IMR-90 (cell line): ENCODE results near the gene RAB1B. TPM values are rescaled to one million over a fixed set of nuclear protein-coding genes. Genes with fewer than 3 reads are reported as not detected.
A peak's percentile ranks its signal among the peaks of the same experiment; 100 is the strongest.

Source experiments
- ATAC-seq: fragments of 200-7000 bp; cut with Tn5 transposase; 2 replicates; pipeline ENCODE4 v1.9.1; 2020; ENCODE audit warnings: low read depth, mild to moderate bottlenecking, moderate library complexity
- Bru-seq: library from RNA; stranded (reverse); fragments of 400-500 nt; gene quantifications from one replicate; lab custom pipeline; 2021; lab: Mats Ljungman, UMichigan
- BruChase-seq, 2 experiments: library from RNA; stranded (reverse); fragments of 400-500 nt; gene quantifications; one replicate each; lab custom pipeline; 2021; lab: Mats Ljungman, UMichigan
- BruUV-seq: library from RNA; stranded (reverse); fragments of 400-500 nt; replicated peaks from 2 replicates; lab custom pipeline; 2021; lab: Mats Ljungman, UMichigan
- CTCF ChIA-PET: fragments of 300-600 bp; formaldehyde crosslinking; extraction: SDS; loops from one replicate; lab custom pipeline; 2021; ENCODE audit warnings: antibody characterized with exemption; lab: Yijun Ruan, JAX
- POLR2A ChIA-PET: fragments of 300-600 bp; sonication (Branson Sonifier 250); formaldehyde crosslinking; loops from one replicate; lab custom pipeline; 2022; ENCODE audit warnings: antibody characterized with exemption; ENCODE audit not compliant: unreplicated experiment; lab: Charles Lee
- DNase-seq: peaks from one replicate; pipeline ENCODE4 v3.0.0; 2013
- H2AFZ ChIP-seq: replicated peaks from 2 replicates; pipeline ENCODE3; 2013; ENCODE audit warnings: low read length, mild to moderate bottlenecking; ENCODE audit not compliant: poor library complexity
- H2AK5ac ChIP-seq: 2 replicates; pipeline ENCODE4 v1.6.1; 2013; ENCODE audit warnings: low read depth, low read length, inconsistent platforms
- H2AK9ac ChIP-seq: replicated peaks from 2 replicates; pipeline ENCODE3; 2013; ENCODE audit warnings: mild to moderate bottlenecking, low read depth, low read length, moderate library complexity; ENCODE audit not compliant: poor library complexity
- H2BK120ac ChIP-seq: 2 replicates; pipeline ENCODE4 v1.6.1; 2013; ENCODE audit warnings: low read depth, low read length, inconsistent platforms
- H2BK15ac ChIP-seq: 3 replicates; pipeline ENCODE4 v1.6.1; 2013; ENCODE audit warnings: low read depth, low read length, inconsistent platforms
- H2BK20ac ChIP-seq: 2 replicates; pipeline ENCODE4 v1.6.1; 2013; ENCODE audit warnings: low read depth, mild to moderate bottlenecking, inconsistent platforms, low read length, moderate library complexity
- H2BK5ac ChIP-seq: 2 replicates; pipeline ENCODE4 v1.6.1; 2013; ENCODE audit warnings: mild to moderate bottlenecking, low read depth, low read length, inconsistent platforms; ENCODE audit not compliant: poor library complexity, severe bottlenecking
- H3K14ac ChIP-seq: replicated peaks from 2 replicates; pipeline ENCODE4 v1.6.1; 2013; ENCODE audit warnings: low read depth, low read length, inconsistent platforms
- H3K18ac ChIP-seq: 2 replicates; pipeline ENCODE4 v1.6.1; 2013; ENCODE audit warnings: low read depth, low read length, control low read depth
- H3K23ac ChIP-seq: 2 replicates; pipeline ENCODE4 v1.6.1; 2013; ENCODE audit warnings: low read depth, low read length, inconsistent platforms
- H3K27ac ChIP-seq: 2 replicates; pipeline ENCODE4 v1.5.1; 2013; ENCODE audit warnings: mild to moderate bottlenecking, control low read depth, low read length; ENCODE audit not compliant: insufficient read depth
- H3K27me3 ChIP-seq: 2 replicates; pipeline ENCODE4 v1.6.1; 2013; ENCODE audit warnings: low read length; ENCODE audit not compliant: control insufficient read depth, insufficient read depth
- H3K36me3 ChIP-seq: 2 replicates; pipeline ENCODE4 v1.6.1; 2013; ENCODE audit warnings: low read length, mixed read lengths; ENCODE audit not compliant: control insufficient read depth, insufficient read depth
- H3K4ac ChIP-seq: 2 replicates; pipeline ENCODE4 v1.6.1; 2013; ENCODE audit warnings: low read depth, low read length, inconsistent platforms
- H3K4me1 ChIP-seq: 2 replicates; pipeline ENCODE4 v1.6.1; 2013; ENCODE audit warnings: low read length, mixed read lengths; ENCODE audit not compliant: control insufficient read depth, insufficient read depth
- H3K4me2 ChIP-seq: 2 replicates; pipeline ENCODE4 v1.6.1; 2013; ENCODE audit warnings: low read depth, mild to moderate bottlenecking, control low read depth, low read length, moderate library complexity
- H3K4me3 ChIP-seq: 2 replicates; pipeline ENCODE4 v1.5.1; 2013; ENCODE audit warnings: low read depth, mild to moderate bottlenecking, control low read depth, low read length, moderate library complexity; ENCODE audit not compliant: insufficient read depth
- H3K56ac ChIP-seq: 2 replicates; pipeline ENCODE4 v1.6.1; 2013; ENCODE audit warnings: low read length, inconsistent platforms; ENCODE audit not compliant: insufficient read depth; ENCODE audit errors: extremely low read depth
- H3K79me1 ChIP-seq, 2 experiments: 2 replicates each; pipeline ENCODE4 v1.6.1; 2013; ENCODE audit warnings: low read length in 2 of 2, inconsistent platforms in 1 of 2, low read depth in 1 of 2
- H3K9ac ChIP-seq: 2 replicates; pipeline ENCODE4 v1.6.1; 2013; ENCODE audit warnings: low read depth, low read length, control low read depth
- H3K9me1 ChIP-seq: 2 replicates; pipeline ENCODE4 v1.6.1; 2013; ENCODE audit warnings: low read length, inconsistent platforms; ENCODE audit not compliant: insufficient read depth
- H3K9me3 ChIP-seq: 2 replicates; pipeline ENCODE4 v1.6.1; 2013; ENCODE audit warnings: low read length; ENCODE audit not compliant: control insufficient read depth, insufficient read depth
- H4K20me1 ChIP-seq: 2 replicates; pipeline ENCODE4 v1.6.1; 2013; ENCODE audit warnings: low read length, inconsistent platforms; ENCODE audit not compliant: insufficient read depth
- H4K5ac ChIP-seq: 2 replicates; pipeline ENCODE4 v1.6.1; 2013; ENCODE audit warnings: mild to moderate bottlenecking, low read depth, low read length, control low read depth
- H4K8ac ChIP-seq, 2 experiments: 2 replicates each; pipeline ENCODE4 v1.6.1; 2013; ENCODE audit warnings: low read depth in 2 of 2, low read length in 2 of 2, control low read depth in 1 of 2, inconsistent platforms in 1 of 2
- H4K91ac ChIP-seq: 2 replicates; pipeline ENCODE4 v1.6.1; 2013; ENCODE audit warnings: low read depth, low read length, inconsistent platforms; ENCODE audit not compliant: insufficient read depth
- BHLHE40 ChIP-seq: fragments of 150-350 bp; IDR thresholded peaks from 2 replicates; pipeline ENCODE4 v1.6.1; 2016; ENCODE audit warnings: mild to moderate bottlenecking, low read depth, low read length
- CEBPB ChIP-seq: IDR thresholded peaks from 2 replicates; pipeline ENCODE4 v1.6.1; 2012; ENCODE audit warnings: low read depth, low read length, improper control_type of control experiment
- CHD1 ChIP-seq: IDR thresholded peaks from 2 replicates; pipeline ENCODE4 v1.6.1; 2012; ENCODE audit warnings: low read depth, low read length, improper control_type of control experiment
- CTCF ChIP-seq: conservative IDR thresholded peaks from 2 replicates; pipeline ENCODE4 v1.5.1; 2012; ENCODE audit warnings: mild to moderate bottlenecking, low read depth, low read length, improper control_type of control experiment
- FOS ChIP-seq: fragments of 150-350 bp; IDR thresholded peaks from 2 replicates; pipeline ENCODE4 v1.6.1; 2016; ENCODE audit warnings: low read depth, low read length
- MAZ ChIP-seq: IDR thresholded peaks from 2 replicates; pipeline ENCODE4 v1.6.1; 2012; ENCODE audit warnings: low read depth, mild to moderate bottlenecking, low read length, improper control_type of control experiment, moderate library complexity, borderline replicate concordance
- NFE2L2 ChIP-seq: fragments of 150-350 bp; IDR thresholded peaks from 2 replicates; pipeline ENCODE4 v1.6.1; 2016; ENCODE audit warnings: low read depth, mild to moderate bottlenecking, low read length
- POLR2A ChIP-seq: IDR thresholded peaks from 2 replicates; pipeline ENCODE4 v1.6.1; 2012; ENCODE audit warnings: mild to moderate bottlenecking, low read depth, low read length
- RCOR1 ChIP-seq: IDR thresholded peaks from 2 replicates; pipeline ENCODE4 v1.6.1; 2012; ENCODE audit warnings: mild to moderate bottlenecking, low read length, improper control_type of control experiment; ENCODE audit not compliant: insufficient replicate concordance
- USF2 ChIP-seq: fragments of 150-350 bp; IDR thresholded peaks from 2 replicates; pipeline ENCODE4 v1.6.1; 2017; ENCODE audit warnings: mild to moderate bottlenecking, antibody characterized with exemption, low read length, low read depth
- WGBS, 2 experiments: methylation state at CpG; one replicate each; pipeline versions ENCODE4 v1.1.5 to v1.1.7; 2013; ENCODE audit warnings: missing lambda C conversion rate in 2 of 2; ENCODE audit not compliant: insufficient read length in 1 of 2; ENCODE audit errors: extremely low coverage in 2 of 2; 5-methylcytosine and 5-hydroxymethylcytosine counted together
- dilution Hi-C: fragments of 300-500 bp; cut with HindIII; formaldehyde crosslinking; loops from one replicate; pipeline ENCODE4 v1.14.3; 2018; ENCODE audit warnings: low sequenced_read_pairs; ENCODE audit not compliant: unreplicated experiment
- in situ Hi-C: fragments of 300-500 bp; cut with MboI; formaldehyde crosslinking; loops from 3 replicates; pipeline ENCODE4 v1.14.3; 2019; ENCODE audit warnings: low sequenced_read_pairs, inconsistent platforms, mixed read lengths
- intact Hi-C: fragments of 100-400 bp; cut with micrococcal nuclease; formaldehyde crosslinking; loops from 2 replicates; pipeline ENCODE4 v1.10.0; 2022
- long read RNA-seq: library from polyadenylated mRNA; unstranded; transcript quantifications from one replicate; pipeline ENCODE4 v2.0.0, GENCODE V29; 2021; ENCODE audit not compliant: unreplicated experiment
- polyA plus RNA-seq, 3 experiments: library from polyadenylated mRNA; depleted of rRNA; stranded (reverse); fragments of >200 nt; gene quantifications; 2 replicates each; pipeline ENCODE4 v1.2.3, GENCODE V29; 2012; ENCODE audit warnings: low replicate concordance in 1 of 3
- total RNA-seq: library from RNA; depleted of rRNA; stranded (reverse); fragments of >200 nt; gene quantifications from 2 replicates; pipeline ENCODE4 v1.2.3, GENCODE V29; 2012; rRNA removed
- TF ChIP-seq, protein P1 (sequence below): fragments of 150-350 bp; IDR thresholded peaks from 2 replicates; pipeline ENCODE4 v1.6.1; 2016; ENCODE audit warnings: low read depth, mild to moderate bottlenecking, low read length, moderate library complexity, borderline replicate concordance

Gene RAB1B
- total RNA-seq = 76.9 and 83.7 TPM in 2 replicates
- 248 and 296 TPM in 2 replicates for polyA plus RNA-seq (2012; rRNA removed)
- 149 and 250 TPM in 2 replicates for polyA plus RNA-seq (2012; cell fraction: cytosol; rRNA removed)
- 91.2 and 145 TPM in 2 replicates for polyA plus RNA-seq (2012; cell fraction: nucleus; rRNA removed; ENCODE audit: low replicate concordance)
- percentile 79 among the genes with signal in this experiment for Bru-seq, nascent RNA
- BruChase-seq, experiment 1, labeled RNA remaining after a 6-hour chase = percentile 88 among the genes with signal in this experiment
- BruChase-seq, experiment 2, labeled RNA remaining after a 2-hour chase = percentile 70 among the genes with signal in this experiment
- long read RNA-seq, transcript RAB1B-201 (6 exons, 2,007 nt) = major isoform, 26 of 75 reads
- long read RNA-seq, partial matches to known transcripts = 0 of 75 reads
- long read RNA-seq, other reads (novel, unspliced or antisense) = 49 of 75 reads

DNA sequence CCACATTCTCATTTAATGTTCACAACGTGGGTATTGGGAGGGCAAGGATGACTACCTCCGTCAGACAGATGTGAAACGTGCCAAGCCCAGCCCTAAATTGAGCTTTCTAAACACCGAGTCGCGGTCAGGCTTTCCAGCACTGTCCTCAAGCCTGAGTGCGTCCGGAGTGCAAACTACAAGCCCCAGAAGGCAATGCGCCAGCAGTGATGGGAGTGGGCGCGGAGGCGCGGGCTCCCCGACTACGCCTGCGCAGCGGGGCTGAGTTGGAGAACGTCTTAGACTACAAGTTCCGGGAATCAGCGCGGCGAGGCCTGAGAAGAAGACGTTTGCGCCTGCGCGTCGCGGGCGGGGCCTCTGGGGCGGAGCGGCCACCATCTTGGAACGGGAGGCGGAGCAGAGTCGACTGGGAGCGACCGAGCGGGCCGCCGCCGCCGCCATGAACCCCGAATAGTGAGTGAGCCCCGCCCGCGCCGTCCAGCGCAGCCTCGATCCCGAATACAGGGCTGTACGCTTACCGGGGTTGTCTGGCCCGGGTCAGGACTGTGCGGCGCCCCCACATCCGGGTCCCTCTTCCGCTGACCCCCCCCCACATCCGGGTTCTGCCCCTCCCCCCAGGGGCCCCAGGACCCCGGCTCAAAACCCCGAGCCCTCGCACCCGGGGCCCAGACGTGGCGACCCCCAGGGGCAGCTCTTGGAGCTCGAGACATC is at the start of gene RAB1B:
Gene RAB1B, plus strand, starts transcription at position 396 of the 708 bp plus-strand sequence. Its CDS starts 41 bp downstream, at position 437.
- peak within 1 kb of the TSS; percentile 97 for H2BK5ac ChIP-seq
- H3K36me3 ChIP-seq = peaks cover 38% of the 10 kb centered on the region
- H3K56ac ChIP-seq = peak within 1 kb of the TSS; percentile 91
- peaks cover 8 to 55% of the 10 kb centered on the region in 2 experiments for H3K79me1 ChIP-seq
- peak within 1 kb of the TSS; percentile 63 for H3K4me3 ChIP-seq
- peak within 1 kb of the TSS; percentile 94 for H2AK5ac ChIP-seq
- ChIA-PET CTCF (interaction anchor here (0.6 to 1.0 kb wide), 2 partner anchors 14 to 45 kb away, joined by 4 to 5 read pairs; no protein-coding TSS in a partner anchor), POLR2A (interaction anchor here (0.5 to 0.7 kb wide), 2 partner anchors 21 to 257 kb away, joined by 3 to 12 read pairs; partner anchors contain the start of gene YIF1A)
- H3K27ac ChIP-seq = peak within 1 kb of the TSS; percentile 94
- no peaks in the 10 kb centered on the region for H3K9me3 ChIP-seq
- peak within 1 kb of the TSS; percentile 99 for H2AK9ac ChIP-seq
- BruUV-seq = no TSS peak
- H3K23ac ChIP-seq = peak within 1 kb of the TSS; percentile 90
- DNase-seq (peak; percentile 99), ATAC-seq (peak; percentile 82)
- H2AFZ ChIP-seq = peak within 1 kb of the TSS; percentile 95
- peak within 1 kb of the TSS; percentile 45; the same call in 1 of the 3 replicates for H2BK15ac ChIP-seq
- 0% methylated on average over 39 of the region's 64 CpGs; no CpG with 5 or more reads in 1 of the 2 experiments for WGBS, 2 experiments
- peak within 1 kb of the TSS; percentile 81 for H4K5ac ChIP-seq
- H3K18ac ChIP-seq = peak within 1 kb of the TSS; percentile 74
- peak within 1 kb of the TSS; percentile 28; the same call in 1 of the 2 replicates for H2BK20ac ChIP-seq
- H3K9ac ChIP-seq = peak within 1 kb of the TSS; percentile 86
- dilution Hi-C loops (no loop called here), intact Hi-C loops (no loop called here), in situ Hi-C loops (no loop called here)
- H3K9me1 ChIP-seq = peaks cover 2% of the 10 kb centered on the region; the same call in 1 of the 2 replicates
- H4K20me1 ChIP-seq = peaks cover 34% of the 10 kb centered on the region; the same call in 1 of the 2 replicates
- peak within 1 kb of the TSS; percentile 94 for H4K91ac ChIP-seq
- peaks cover 4% of the 10 kb centered on the region; the same call in 1 of the 2 replicates for H3K4me1 ChIP-seq
- H2BK120ac ChIP-seq = peak within 1 kb of the TSS; percentile 67
- peak within 1 kb of the TSS; percentile 95 for H3K14ac ChIP-seq
- peak within 1 kb of the TSS; percentile 59 to 98 for H4K8ac ChIP-seq
- peak within 1 kb of the TSS; percentile 90 for H3K4me2 ChIP-seq
- H3K4ac ChIP-seq = peak within 1 kb of the TSS; percentile 92
- H3K27me3 ChIP-seq = no peaks in the 10 kb centered on the region
- 0 out of 2 replicates have a peak, but pooled peaks have one; percentile 16 for TF ChIP-seq BHLHE40
- no peak for TF ChIP-seq NFE2L2
- TF ChIP-seq, protein P1, sequence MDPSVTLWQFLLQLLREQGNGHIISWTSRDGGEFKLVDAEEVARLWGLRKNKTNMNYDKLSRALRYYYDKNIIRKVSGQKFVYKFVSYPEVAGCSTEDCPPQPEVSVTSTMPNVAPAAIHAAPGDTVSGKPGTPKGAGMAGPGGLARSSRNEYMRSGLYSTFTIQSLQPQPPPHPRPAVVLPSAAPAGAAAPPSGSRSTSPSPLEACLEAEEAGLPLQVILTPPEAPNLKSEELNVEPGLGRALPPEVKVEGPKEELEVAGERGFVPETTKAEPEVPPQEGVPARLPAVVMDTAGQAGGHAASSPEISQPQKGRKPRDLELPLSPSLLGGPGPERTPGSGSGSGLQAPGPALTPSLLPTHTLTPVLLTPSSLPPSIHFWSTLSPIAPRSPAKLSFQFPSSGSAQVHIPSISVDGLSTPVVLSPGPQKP = no peak
- no peak for TF ChIP-seq CHD1
- TF ChIP-seq USF2 = no peak
- peak; percentile 92; the same call in 1 of the 2 replicates for TF ChIP-seq MAZ
- TF ChIP-seq RCOR1 = no peak
- TF ChIP-seq POLR2A = 0 out of 2 replicates have a peak, but pooled peaks have one; percentile 30
- TF ChIP-seq CEBPB = no peak
- TF ChIP-seq CTCF = no peak
- no peak for TF ChIP-seq FOS
